ENCODE results near the gene KCNAB1.

The KCNAB1 gene

GRCh38 chr3:156483426-156483825 lies 363.0 kb downstream of the KCNAB1 start:
- Histone ChIP-seq H3K9me3 (ENCODE audit: insufficient read depth, low read length) (no peaks in the 10 kb centered on the region), H3K4me2 (ENCODE audit: low read depth, low read length, poor library complexity, severe bottlenecking) (peak overlapping the region; percentile 73), H3K79me2 (ENCODE audit: insufficient read depth, low read length) (no peaks in the 10 kb centered on the region), H3K36me3 (ENCODE audit: low read length) (no peaks in the 10 kb centered on the region), H3F3A (ENCODE audit: insufficient read depth) (peaks cover 18% of the 10 kb centered on the region), H4K20me1 (ENCODE audit: low read depth, low read length) (no peaks in the 10 kb centered on the region), H3K27ac (ENCODE audit: low read depth, low read length) (peak overlapping the region; percentile 83), H3K9me2 (replicated peaks; ENCODE audit: insufficient read depth, low read length) (no peaks in the 10 kb centered on the region), H3K9ac (ENCODE audit: low read length) (peak overlapping the region; percentile 12; the same call in 1 of the 2 replicates), H3K27me3 (ENCODE audit: low read length) (no peaks in the 10 kb centered on the region), H3K4me3 (ENCODE audit: insufficient read depth, low read length, poor library complexity, severe bottlenecking) (peak overlapping the region; percentile 21), H2AFZ (ENCODE audit: low read depth, low read length, severe bottlenecking) (peak overlapping the region; percentile 57)
- TF ChIP-seq, protein P1, sequence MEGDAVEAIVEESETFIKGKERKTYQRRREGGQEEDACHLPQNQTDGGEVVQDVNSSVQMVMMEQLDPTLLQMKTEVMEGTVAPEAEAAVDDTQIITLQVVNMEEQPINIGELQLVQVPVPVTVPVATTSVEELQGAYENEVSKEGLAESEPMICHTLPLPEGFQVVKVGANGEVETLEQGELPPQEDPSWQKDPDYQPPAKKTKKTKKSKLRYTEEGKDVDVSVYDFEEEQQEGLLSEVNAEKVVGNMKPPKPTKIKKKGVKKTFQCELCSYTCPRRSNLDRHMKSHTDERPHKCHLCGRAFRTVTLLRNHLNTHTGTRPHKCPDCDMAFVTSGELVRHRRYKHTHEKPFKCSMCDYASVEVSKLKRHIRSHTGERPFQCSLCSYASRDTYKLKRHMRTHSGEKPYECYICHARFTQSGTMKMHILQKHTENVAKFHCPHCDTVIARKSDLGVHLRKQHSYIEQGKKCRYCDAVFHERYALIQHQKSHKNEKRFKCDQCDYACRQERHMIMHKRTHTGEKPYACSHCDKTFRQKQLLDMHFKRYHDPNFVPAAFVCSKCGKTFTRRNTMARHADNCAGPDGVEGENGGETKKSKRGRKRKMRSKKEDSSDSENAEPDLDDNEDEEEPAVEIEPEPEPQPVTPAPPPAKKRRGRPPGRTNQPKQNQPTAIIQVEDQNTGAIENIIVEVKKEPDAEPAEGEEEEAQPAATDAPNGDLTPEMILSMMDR (IDR thresholded peaks at IDR 0.05; ENCODE audit: insufficient read depth, low read length, poor library complexity, severe bottlenecking), result no peak
- no peak for TF ChIP-seq EZH2phosphoT487 (conservative IDR thresholded peaks at IDR 0.05; ENCODE audit: low read length)

- no peaks in the 10 kb centered on the region for H3K27me3 ChIP-seq (ENCODE audit: low read length)
- no peak for TF ChIP-seq EZH2phosphoT487 (conservative IDR thresholded peaks at IDR 0.05; ENCODE audit: low read length)
- TF ChIP-seq, protein P1 (IDR thresholded peaks at IDR 0.05; ENCODE audit: insufficient read depth, low read length, poor library complexity, severe bottlenecking), result no peak
- no peaks in the 10 kb centered on the region for H3K79me2 ChIP-seq (ENCODE audit: insufficient read depth, low read length)
- H2AFZ ChIP-seq (ENCODE audit: low read depth, low read length, severe bottlenecking), result peak overlapping the region; percentile 57
- peak overlapping the region; percentile 83 for H3K27ac ChIP-seq (ENCODE audit: low read depth, low read length)
- H3K4me3 ChIP-seq (ENCODE audit: insufficient read depth, low read length, poor library complexity, severe bottlenecking), result peak overlapping the region; percentile 22
- no peaks in the 10 kb centered on the region for H3K9me3 ChIP-seq (ENCODE audit: insufficient read depth, low read length)
- H3F3A ChIP-seq (ENCODE audit: insufficient read depth), result peaks cover 18% of the 10 kb centered on the region
- no peaks in the 10 kb centered on the region for H3K9me2 ChIP-seq (replicated peaks; ENCODE audit: insufficient read depth, low read length)
- no peaks in the 10 kb centered on the region for H3K36me3 ChIP-seq (ENCODE audit: low read length)
- no peaks in the 10 kb centered on the region for H4K20me1 ChIP-seq (ENCODE audit: low read depth, low read length)
- H3K4me2 ChIP-seq (ENCODE audit: low read depth, low read length, poor library complexity, severe bottlenecking), result peak overlapping the region; percentile 73
- H3K9ac ChIP-seq (ENCODE audit: low read length), result peak overlapping the region; percentile 12; the same call in 1 of the 2 replicates
Measured at GRCh38 chr3:156483961-156484787, 363.8 kb downstream of the KCNAB1 start.

- H3K4me2 ChIP-seq (ENCODE audit: low read depth, low read length, poor library complexity, severe bottlenecking), result no peak overlapping the region
- H3K4me3 ChIP-seq (ENCODE audit: insufficient read depth, low read length, poor library complexity, severe bottlenecking), result no peak overlapping the region
- no peaks in the 10 kb centered on the region for H3K9me3 ChIP-seq (ENCODE audit: insufficient read depth, low read length)
- H4K20me1 ChIP-seq (ENCODE audit: low read depth, low read length), result no peaks in the 10 kb centered on the region
- no peak overlapping the region for H2AFZ ChIP-seq (ENCODE audit: low read depth, low read length, severe bottlenecking)
- no peak overlapping the region for H3K27ac ChIP-seq (ENCODE audit: low read depth, low read length)
- H3K9ac ChIP-seq (ENCODE audit: low read length), result no peak overlapping the region
- H3K79me2 ChIP-seq (ENCODE audit: insufficient read depth, low read length), result no peaks in the 10 kb centered on the region
- H3F3A ChIP-seq (ENCODE audit: insufficient read depth), result peaks cover 13% of the 10 kb centered on the region
- no peaks in the 10 kb centered on the region for H3K27me3 ChIP-seq (ENCODE audit: low read length)
- no peak for TF ChIP-seq EZH2phosphoT487 (conservative IDR thresholded peaks at IDR 0.05; ENCODE audit: low read length)
- TF ChIP-seq, protein P1 (IDR thresholded peaks at IDR 0.05; ENCODE audit: insufficient read depth, low read length, poor library complexity, severe bottlenecking), result no peak
- H3K36me3 ChIP-seq (ENCODE audit: low read length), result no peaks in the 10 kb centered on the region
- no peaks in the 10 kb centered on the region for H3K9me2 ChIP-seq (replicated peaks; ENCODE audit: insufficient read depth, low read length)
Measured at GRCh38 chr3:156488767-156489166, 368.4 kb downstream of the KCNAB1 start.
